ENCODE results near the gene MCAM.

MCAM gene

GRCh38 chr11:119303227-119303718 lies 13.7 kb downstream of the MCAM start:
- Mint-ChIP-seq H3K4me3 (no peak overlapping the region), H3K36me3 (ENCODE audit: low read depth) (peaks cover 57% of the 10 kb centered on the region), H3K4me1 (peaks cover 20% of the 10 kb centered on the region), H3K9me3 (no peaks in the 10 kb centered on the region), H3K27me3 (ENCODE audit: low read depth, poor library complexity) (no peaks in the 10 kb centered on the region), H3K27ac (peak overlapping the region; percentile 70)
- TF ChIP-seq, protein P1, sequence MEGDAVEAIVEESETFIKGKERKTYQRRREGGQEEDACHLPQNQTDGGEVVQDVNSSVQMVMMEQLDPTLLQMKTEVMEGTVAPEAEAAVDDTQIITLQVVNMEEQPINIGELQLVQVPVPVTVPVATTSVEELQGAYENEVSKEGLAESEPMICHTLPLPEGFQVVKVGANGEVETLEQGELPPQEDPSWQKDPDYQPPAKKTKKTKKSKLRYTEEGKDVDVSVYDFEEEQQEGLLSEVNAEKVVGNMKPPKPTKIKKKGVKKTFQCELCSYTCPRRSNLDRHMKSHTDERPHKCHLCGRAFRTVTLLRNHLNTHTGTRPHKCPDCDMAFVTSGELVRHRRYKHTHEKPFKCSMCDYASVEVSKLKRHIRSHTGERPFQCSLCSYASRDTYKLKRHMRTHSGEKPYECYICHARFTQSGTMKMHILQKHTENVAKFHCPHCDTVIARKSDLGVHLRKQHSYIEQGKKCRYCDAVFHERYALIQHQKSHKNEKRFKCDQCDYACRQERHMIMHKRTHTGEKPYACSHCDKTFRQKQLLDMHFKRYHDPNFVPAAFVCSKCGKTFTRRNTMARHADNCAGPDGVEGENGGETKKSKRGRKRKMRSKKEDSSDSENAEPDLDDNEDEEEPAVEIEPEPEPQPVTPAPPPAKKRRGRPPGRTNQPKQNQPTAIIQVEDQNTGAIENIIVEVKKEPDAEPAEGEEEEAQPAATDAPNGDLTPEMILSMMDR (IDR thresholded peaks at IDR 0.05) = no peak
- no peak for DNase-seq

DNA sequence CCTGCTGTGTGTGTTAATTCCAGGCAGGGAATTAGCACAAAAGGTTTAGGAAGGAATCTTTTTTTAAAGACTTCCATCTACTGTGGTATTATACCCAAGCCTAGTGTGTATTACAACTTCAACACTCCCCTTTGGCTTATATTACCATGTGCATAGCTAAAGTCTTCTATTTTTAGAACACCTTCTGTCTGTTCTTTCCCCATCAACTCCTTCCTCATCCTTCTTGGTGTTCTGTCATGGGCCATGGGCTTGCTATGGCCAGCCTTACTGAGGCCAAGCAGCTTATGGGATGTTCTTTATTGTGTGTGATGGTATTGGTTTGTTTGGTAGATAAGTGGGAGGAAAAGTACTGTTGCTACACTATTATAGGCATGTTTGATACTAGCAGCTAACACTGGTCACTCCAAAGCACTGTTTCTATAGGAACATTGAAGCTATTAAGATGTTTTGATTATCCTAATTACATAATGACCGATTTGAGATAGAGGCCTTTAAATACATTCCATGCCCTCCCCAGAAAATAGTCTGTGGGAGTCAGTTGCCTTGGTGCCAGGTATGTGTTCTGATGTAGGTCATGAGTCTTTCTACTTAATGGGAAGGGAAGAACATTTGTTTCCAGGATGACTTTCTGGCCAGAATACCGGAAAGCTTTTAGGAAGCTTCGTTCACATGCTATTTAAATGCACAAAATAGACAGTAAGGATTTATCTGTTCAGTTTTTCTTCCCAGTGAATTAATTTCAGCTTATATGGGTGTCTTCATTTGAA lies 16.5 kb downstream of the MCAM start:
- Mint-ChIP-seq H3K27ac (no peak overlapping the region), H3K9me3 (no peaks in the 10 kb centered on the region), H3K27me3 (ENCODE audit: low read depth, poor library complexity) (no peaks in the 10 kb centered on the region), H3K4me1 (no peaks in the 10 kb centered on the region), H3K4me3 (no peak overlapping the region), H3K36me3 (ENCODE audit: low read depth) (peaks cover 72% of the 10 kb centered on the region)
- DNase-seq = no peak
- TF ChIP-seq, protein P1 (IDR thresholded peaks at IDR 0.05) = no peak

DNA sequence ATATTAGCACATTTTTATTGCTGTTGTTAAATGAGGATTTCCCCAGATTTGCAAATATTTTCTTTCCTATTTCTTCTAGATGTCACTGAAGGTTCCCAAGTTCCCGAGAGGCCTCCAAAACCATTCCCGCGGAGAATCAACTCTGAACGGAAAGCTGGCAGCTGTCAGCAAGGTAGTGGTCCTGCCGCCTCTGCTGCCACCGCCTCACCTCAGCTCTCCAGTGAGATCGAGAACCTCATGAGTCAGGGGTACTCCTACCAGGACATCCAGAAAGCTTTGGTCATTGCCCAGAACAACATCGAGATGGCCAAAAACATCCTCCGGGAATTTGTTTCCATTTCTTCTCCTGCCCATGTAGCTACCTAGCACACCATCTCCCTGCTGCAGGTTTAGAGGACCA lies 17.5 kb downstream of the MCAM start:
- no peak for DNase-seq
- peaks cover 64% of the 10 kb centered on the region for H3K36me3 Mint-ChIP-seq (ENCODE audit: low read depth)
- H3K9me3 Mint-ChIP-seq = no peaks in the 10 kb centered on the region
- H3K4me1 Mint-ChIP-seq = no peaks in the 10 kb centered on the region
- TF ChIP-seq, protein P1 (IDR thresholded peaks at IDR 0.05) = no peak
- H3K27me3 Mint-ChIP-seq (ENCODE audit: low read depth, poor library complexity) = no peaks in the 10 kb centered on the region
- H3K4me3 Mint-ChIP-seq = no peak overlapping the region
- no peak overlapping the region for H3K27ac Mint-ChIP-seq

- Mint-ChIP-seq H3K4me1 (no peaks in the 10 kb centered on the region), H3K9me3 (no peaks in the 10 kb centered on the region), H3K4me3 (no peak overlapping the region), H3K27me3 (ENCODE audit: low read depth, poor library complexity) (no peaks in the 10 kb centered on the region), H3K36me3 (ENCODE audit: low read depth) (peaks cover 58% of the 10 kb centered on the region), H3K27ac (no peak overlapping the region)
- DNase-seq = no peak
- TF ChIP-seq, protein P1 (IDR thresholded peaks at IDR 0.05) = no peak
Observed at GRCh38 chr11:119298726-119299125, 18.2 kb downstream of the MCAM start.

GRCh38 chr11:119297938-119298337 lies 19.0 kb downstream of the MCAM start:
- H3K27me3 Mint-ChIP-seq (ENCODE audit: low read depth, poor library complexity) = no peaks in the 10 kb centered on the region
- TF ChIP-seq, protein P1 (IDR thresholded peaks at IDR 0.05) = no peak
- no peaks in the 10 kb centered on the region for H3K9me3 Mint-ChIP-seq
- no peak overlapping the region for H3K27ac Mint-ChIP-seq
- no peaks in the 10 kb centered on the region for H3K4me1 Mint-ChIP-seq
- no peak for DNase-seq
- no peak overlapping the region for H3K4me3 Mint-ChIP-seq
- peaks cover 58% of the 10 kb centered on the region for H3K36me3 Mint-ChIP-seq (ENCODE audit: low read depth)

- TF ChIP-seq, protein P1 (IDR thresholded peaks at IDR 0.05) = no peak
- Mint-ChIP-seq H3K9me3 (peaks cover 20% of the 10 kb centered on the region), H3K4me1 (no peaks in the 10 kb centered on the region), H3K36me3 (ENCODE audit: low read depth) (peaks cover 66% of the 10 kb centered on the region), H3K27ac (no peak overlapping the region), H3K27me3 (ENCODE audit: low read depth, poor library complexity) (no peaks in the 10 kb centered on the region), H3K4me3 (no peak overlapping the region)
- no peak for DNase-seq
Observed at GRCh38 chr11:119295178-119295577, 21.8 kb downstream of the MCAM start.

Measured in nephron progenitor cell (in vitro differentiated cells).